ENCODE measurements around the gene TRMT2A. TPM values are rescaled to one million over a fixed set of nuclear protein-coding genes. Genes with fewer than 3 reads are reported as not detected.

The TRMT2A gene
- total RNA-seq, 4 donors from 2014 or later, result 33.0 to 62.9 (median 46.7) TPM

GRCh38 chr22:20083157-20083890 lies 33.7 kb downstream of the TRMT2A start:
- no peak for TF ChIP-seq CTCF (IDR thresholded peaks at IDR 0.05; ENCODE audit: low read depth)

- TF ChIP-seq CTCF (IDR thresholded peaks at IDR 0.05; ENCODE audit: low read depth), result no peak
These were observed 36.0 kb downstream of the TRMT2A start for GRCh38 chr22:20080776-20081654.

GRCh38 chr22:20080445-20080775 lies 36.6 kb downstream of the TRMT2A start:
- no peak for TF ChIP-seq CTCF (IDR thresholded peaks at IDR 0.05; ENCODE audit: low read depth)

- TF ChIP-seq CTCF (IDR thresholded peaks at IDR 0.05; ENCODE audit: low read depth), result no peak
These were observed 37.1 kb downstream of the TRMT2A start, which contains the start of gene DGCR8 for GRCh38 chr22:20079745-20080444. Gene DGCR8 (plus strand): TSS chr22:20080241. CDS start chr22:20085964, 5,723 bp downstream.

- TF ChIP-seq CTCF (IDR thresholded peaks at IDR 0.05; ENCODE audit: low read depth), result no peak
These were observed 40.3 kb downstream of the TRMT2A start for GRCh38 chr22:20076627-20077172.

- TF ChIP-seq CTCF (IDR thresholded peaks at IDR 0.05; ENCODE audit: low read depth), result no peak
These were observed 45.5 kb downstream of the TRMT2A start for GRCh38 chr22:20071524-20071972.
